ENCODE measurements around the gene SLC24A2. TPM values are rescaled to one million over a fixed set of nuclear protein-coding genes. Genes with fewer than 3 reads are reported as not detected.
"Not testable (repeated sequence)": the region's sequence is repeated elsewhere in the genome, so short reads cannot be mapped to it uniquely, and the experiment has no call there.

The SLC24A2 gene
- polyA plus RNA-seq (ENCODE audit: insufficient read length): 0.18 TPM
- long read RNA-seq, donor 1: 0 reads
- long read RNA-seq, donor 2: 0 reads
- long read RNA-seq, donor 3: 0 reads
- long read RNA-seq, donor 4: 0 reads
- long read RNA-seq, donor 5: 0 reads
- long read RNA-seq, donor 6: 0 reads
- long read RNA-seq, donor 7: 0 reads
- long read RNA-seq, donor 8: 0 reads

GRCh38 chr9:19788614-19789271 is at the start of gene SLC24A2:
SLC24A2 (minus strand) TSS chr9:19789037.
- no peak for DNase-seq

- not testable (repeated sequence) for DNase-seq
Observed at GRCh38 chr9:19833331-19833730, 44.5 kb upstream of the SLC24A2 start.

GRCh38 chr9:19830796-19831195 is 42.0 kb upstream of the SLC24A2 start:
- DNase-seq: no peak

GRCh38 chr9:19828576-19829109 is 39.8 kb upstream of the SLC24A2 start:
- no peak for DNase-seq

- no peak for DNase-seq
Observed at GRCh38 chr9:19816769-19817168, 27.9 kb upstream of the SLC24A2 start.

GRCh38 chr9:19812194-19812593 is 23.4 kb upstream of the SLC24A2 start:
- no peak for DNase-seq

- DNase-seq: no peak
Observed at GRCh38 chr9:19809422-19810269, 20.8 kb upstream of the SLC24A2 start.

- DNase-seq: no peak
Observed at GRCh38 chr9:19807182-19807892, 18.5 kb upstream of the SLC24A2 start.

- no peak for DNase-seq
Observed at GRCh38 chr9:19804431-19804830, 15.6 kb upstream of the SLC24A2 start.

- DNase-seq: no peak
Observed at GRCh38 chr9:19800884-19801283, 12.0 kb upstream of the SLC24A2 start.

GRCh38 chr9:19799784-19800183 is 10.9 kb upstream of the SLC24A2 start:
- no peak for DNase-seq

GRCh38 chr9:19788152-19788551 is 685 bp downstream of the SLC24A2 start:
- no peak for DNase-seq

- DNase-seq: no peak
Observed at GRCh38 chr9:19787672-19788071, 1.2 kb downstream of the SLC24A2 start.

GRCh38 chr9:19785230-19785629 is 3.6 kb downstream of the SLC24A2 start:
- no peak for DNase-seq

GRCh38 chr9:19784136-19784535 is 4.7 kb downstream of the SLC24A2 start:
- DNase-seq: no peak

- DNase-seq: no peak
Observed at GRCh38 chr9:19783500-19783899, 5.3 kb downstream of the SLC24A2 start.

GRCh38 chr9:19782005-19782404 is 6.8 kb downstream of the SLC24A2 start:
- DNase-seq: peak; percentile 47

- DNase-seq: no peak
Observed at GRCh38 chr9:19781240-19781639, 7.6 kb downstream of the SLC24A2 start.

- no peak for DNase-seq
Observed at GRCh38 chr9:19771446-19771845, 17.4 kb downstream of the SLC24A2 start.

GRCh38 chr9:19770973-19771372 is 17.9 kb downstream of the SLC24A2 start:
- no peak for DNase-seq

GRCh38 chr9:19769213-19769612 is 19.6 kb downstream of the SLC24A2 start:
- DNase-seq: no peak

- no peak for DNase-seq
Observed at GRCh38 chr9:19768798-19769197, 20.0 kb downstream of the SLC24A2 start.

All from left kidney (tissue), 8 donors.